Right cardiac atrium (tissue), 5 donors: ENCODE data around the gene PCBD2. TPM values are rescaled to one million over a fixed set of nuclear protein-coding genes. Genes with fewer than 3 reads are reported as not detected.
"Not testable (repeated sequence)": the region's sequence is repeated elsewhere in the genome, so short reads cannot be mapped to it uniquely, and the experiment has no call there.

Experiments used
- ATAC-seq, 2 donors: fragments of 200-7000 bp; cut with Tn5 transposase; one replicate each; pipeline versions ENCODE4 v1.8.0 to v1.9.1; 2020; ENCODE audit warnings: moderate library complexity in 2 of 2, mild to moderate bottlenecking in 1 of 2
- DNase-seq, 3 donors: peaks; one replicate each; pipeline ENCODE4 v3.0.0-alpha.2; 2020
- H3K27ac ChIP-seq: one replicate; pipeline ENCODE4 v1.5.1; 2013; ENCODE audit warnings: mild to moderate bottlenecking, low read length, control low read depth, moderate library complexity
- H3K27me3 ChIP-seq: one replicate; pipeline ENCODE4 v1.6.1; 2013; ENCODE audit not compliant: control insufficient read depth, insufficient read depth
- H3K4me1 ChIP-seq: one replicate; pipeline ENCODE4 v1.6.1; 2013; ENCODE audit warnings: low read length; ENCODE audit not compliant: control insufficient read depth, insufficient read depth
- H3K4me3 ChIP-seq: one replicate; pipeline ENCODE4 v1.5.1; 2013; ENCODE audit warnings: low read length, control low read depth
- H3K9me3 ChIP-seq: one replicate; pipeline ENCODE4 v1.6.1; 2013; ENCODE audit warnings: low read length; ENCODE audit not compliant: control insufficient read depth
- WGBS: extraction: QIAGEN DNeasy Blood & Tissue Kit; methylation state at CpG from one replicate; pipeline ENCODE4 v1.1.7; 2013; 5-methylcytosine and 5-hydroxymethylcytosine counted together
- intact Hi-C, 4 donors: fragments of 100-400 bp; cut with DNase I; formaldehyde crosslinking; loops; one replicate each; pipeline versions ENCODE4 v1.11.0 to v1.14.0; 2022 to 2023
- polyA plus RNA-seq: library from polyadenylated mRNA; stranded (reverse); fragments of 200-250 nt; gene quantifications from one replicate; pipeline ENCODE4 v1.2.3, GENCODE V29; 2013
- total RNA-seq, 4 donors: library from RNA; stranded (reverse); fragmentation: NEBNext Ultra II Directional; extraction: Animal tissue kit (Norgen Biotek cat#: 25700); gene quantifications; one replicate each; pipeline ENCODE4 v1.2.1, GENCODE V29; 2021
- donor health status: healthy with polysubstance abuse.
- donor health status: DM: no; HTN: yes; CAD: no.
- donor health status: DM: no; HTN: no; CAD: no.
- donor health status: DM: no; HTN: yes; CAD: no; lungs with severe emphysema.
- donor health status: DM: yes; HTN: yes; CAD: no.

Gene PCBD2
- total and polyA plus RNA-seq, 5 donors, result 11.7 to 17.5 (median 14.6) TPM

DNA sequence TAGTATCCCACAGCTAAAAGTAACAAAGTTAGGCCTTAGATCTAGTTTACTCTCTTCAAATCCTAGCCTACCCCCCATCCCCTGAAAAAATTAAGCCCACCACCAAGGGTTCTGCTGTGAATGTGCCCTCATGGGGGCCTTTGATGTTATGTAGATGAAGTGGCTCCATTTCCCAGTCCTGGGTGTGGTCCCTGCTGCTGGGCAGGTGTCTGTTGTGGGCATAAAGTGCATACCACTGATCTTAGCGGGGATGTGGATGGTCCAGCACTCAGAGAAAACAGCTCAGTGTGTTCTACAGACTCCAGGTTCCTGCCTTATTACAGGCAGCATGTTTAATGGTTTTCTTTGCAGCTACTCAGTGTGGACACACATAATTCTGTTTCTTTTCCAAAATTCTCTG, 1.9 kb downstream of the PCBD2 start:
- ATAC-seq, result no peak

DNA sequence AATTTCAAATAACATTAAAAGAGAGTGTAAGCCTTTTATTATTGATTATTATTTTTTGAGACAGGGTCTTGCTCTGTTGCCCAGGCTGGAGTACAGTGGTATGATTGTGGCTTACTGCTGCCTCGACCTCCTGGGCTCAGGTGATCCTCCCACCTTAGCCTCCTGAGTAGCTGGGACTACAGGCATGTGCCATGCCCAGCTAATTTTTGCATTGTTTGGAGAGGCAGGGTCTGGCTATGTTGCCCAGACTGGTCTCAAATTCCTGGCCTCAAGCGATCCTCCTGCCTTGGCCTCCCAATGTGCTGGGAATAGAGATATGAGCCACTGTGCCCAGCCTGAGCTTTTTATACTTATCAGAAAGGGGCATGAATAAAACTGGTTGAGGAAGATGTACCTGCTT, 5.8 kb downstream of the PCBD2 start:
- intact Hi-C loops, result not testable (repeated sequence)

More for the DNA sequence above, 1.9 kb downstream of the PCBD2 start:
- Histone ChIP-seq H3K4me1 (no peaks in the 10 kb centered on the region), H3K27me3 (no peaks in the 10 kb centered on the region), H3K27ac (no peak overlapping the region), H3K4me3 (no peak overlapping the region), H3K9me3 (no peaks in the 10 kb centered on the region)
- intact Hi-C loops, result loop anchor here in 2 of 4 donors (5.0 to 10.0 kb wide), 3 partner anchors 62 to 170 kb away; partner anchors contain the start of genes C5orf24 (in 1 of the 2), CAMLG (in 1 of the 2) and DDX46 (in 1 of the 2)
- DNase-seq, result no peak
- whole genome bisulfite sequencing, result 98% methylated on average over 1 of the region's 1 CpG

DNA sequence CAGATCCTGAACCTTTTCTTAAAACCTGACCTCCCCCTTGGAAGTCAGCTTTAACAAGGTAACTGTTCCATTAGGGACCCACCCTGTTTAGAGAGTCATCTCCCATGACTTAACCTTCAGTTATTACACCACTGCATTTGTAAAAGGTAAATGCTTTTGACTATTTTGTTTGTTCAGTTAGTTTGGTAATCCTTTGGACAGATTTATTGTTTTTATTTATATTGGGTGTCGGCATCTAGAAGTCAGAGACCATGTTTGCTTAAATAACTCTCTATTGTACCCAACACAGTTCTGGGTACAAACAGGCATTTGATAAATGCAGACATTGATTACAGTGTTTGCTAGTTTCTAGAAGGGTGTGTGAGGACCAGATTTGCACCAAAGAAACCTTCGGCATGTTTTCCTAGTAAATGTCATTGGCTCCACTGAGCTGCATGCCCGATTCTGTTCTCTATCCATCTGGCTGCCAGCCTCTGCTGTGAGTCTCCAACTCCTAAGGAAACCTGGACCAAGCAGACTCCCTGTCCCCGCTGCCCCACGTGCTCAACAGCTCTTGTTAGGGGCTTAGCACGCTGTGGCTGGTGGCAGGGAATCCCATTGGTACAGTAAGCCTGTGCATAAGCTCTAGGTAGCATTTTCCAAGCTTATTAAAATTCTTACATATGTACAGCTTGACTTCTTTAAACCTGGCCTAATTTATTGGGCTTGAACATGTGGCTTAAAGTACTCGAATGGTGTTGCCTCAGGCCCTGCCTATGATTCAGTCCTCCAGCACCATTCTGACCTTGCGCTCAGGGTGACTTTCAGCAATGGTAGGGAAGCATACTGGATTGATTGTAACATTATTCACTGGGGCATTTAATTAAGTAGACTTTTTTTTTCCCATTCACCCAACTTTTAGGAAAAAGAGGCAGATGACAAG, 6.6 kb downstream of the PCBD2 start:
- Histone ChIP-seq H3K27me3 (no peaks in the 10 kb centered on the region), H3K4me3 (no peak overlapping the region), H3K4me1 (no peaks in the 10 kb centered on the region), H3K9me3 (no peaks in the 10 kb centered on the region), H3K27ac (no peak overlapping the region)
- no peak for DNase-seq
- intact Hi-C loops, result no loop called here
- 92% methylated on average over 8 of the region's 8 CpGs for WGBS
- no peak for ATAC-seq

More for the DNA sequence above, 5.8 kb downstream of the PCBD2 start:
- H3K27ac ChIP-seq, H3K9me3 ChIP-seq, DNase-seq, H3K27me3 ChIP-seq, ATAC-seq, H3K4me3 ChIP-seq, H3K4me1 ChIP-seq: not testable (repeated sequence)
- 98% methylated on average over 2 of the region's 2 CpGs for WGBS

DNA sequence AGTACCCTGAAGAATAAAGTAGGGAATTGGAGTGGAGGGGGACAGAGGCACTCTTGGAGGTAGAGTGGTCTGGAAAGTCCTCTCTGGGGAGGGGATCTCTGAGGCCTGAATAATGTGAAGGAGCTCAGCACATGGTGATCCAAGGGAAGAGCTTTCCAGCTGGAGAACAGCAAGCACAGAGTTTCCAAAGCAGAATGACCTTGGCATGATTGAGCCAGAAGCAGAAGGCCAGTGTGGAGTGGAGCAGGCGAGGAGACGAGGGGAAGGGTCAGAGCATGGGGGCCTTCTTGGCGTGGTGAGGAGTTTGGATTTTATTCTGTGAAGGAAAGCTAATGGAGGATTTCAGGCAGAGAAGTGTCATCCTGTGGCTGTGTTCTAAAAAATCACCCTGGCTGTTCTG, 8.3 kb downstream of the PCBD2 start:
- Histone ChIP-seq H3K4me1 (no peaks in the 10 kb centered on the region), H3K27ac (no peak overlapping the region), H3K27me3 (no peaks in the 10 kb centered on the region), H3K4me3 (no peak overlapping the region), H3K9me3 (no peaks in the 10 kb centered on the region)
- ATAC-seq (no peak), DNase-seq (no peak)
- 81% methylated on average over 3 of the region's 3 CpGs for WGBS
- intact Hi-C loops, result no loop called here

DNA sequence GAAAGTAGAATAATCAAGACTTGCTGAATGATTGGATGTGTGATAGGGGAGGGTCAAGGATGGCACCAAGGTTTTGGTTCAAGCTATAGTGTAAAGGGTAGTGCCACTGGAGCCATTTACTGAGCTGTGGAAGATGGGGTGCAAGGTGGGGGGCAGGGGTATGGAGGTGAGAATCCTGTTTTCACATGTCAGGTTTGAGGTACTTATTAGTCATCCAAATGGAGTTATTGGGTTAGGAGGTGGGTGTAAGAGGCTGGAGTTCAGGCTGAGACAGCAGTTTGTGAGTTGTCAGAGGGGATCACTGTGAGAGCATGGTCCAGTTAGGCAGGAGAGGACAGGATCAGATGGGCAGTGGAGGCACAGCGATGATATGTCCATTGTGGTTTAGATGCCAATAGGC, 8.9 kb downstream of the PCBD2 start:
- no peak for DNase-seq
- no peaks in the 10 kb centered on the region for H3K27me3 ChIP-seq
- H3K27ac ChIP-seq, result no peak overlapping the region
- intact Hi-C loops, result no loop called here
- ATAC-seq, result no peak
- H3K4me3 ChIP-seq, result no peak overlapping the region
- no peaks in the 10 kb centered on the region for H3K4me1 ChIP-seq
- no peaks in the 10 kb centered on the region for H3K9me3 ChIP-seq
- 98% methylated on average over 1 of the region's 1 CpG for WGBS

DNA sequence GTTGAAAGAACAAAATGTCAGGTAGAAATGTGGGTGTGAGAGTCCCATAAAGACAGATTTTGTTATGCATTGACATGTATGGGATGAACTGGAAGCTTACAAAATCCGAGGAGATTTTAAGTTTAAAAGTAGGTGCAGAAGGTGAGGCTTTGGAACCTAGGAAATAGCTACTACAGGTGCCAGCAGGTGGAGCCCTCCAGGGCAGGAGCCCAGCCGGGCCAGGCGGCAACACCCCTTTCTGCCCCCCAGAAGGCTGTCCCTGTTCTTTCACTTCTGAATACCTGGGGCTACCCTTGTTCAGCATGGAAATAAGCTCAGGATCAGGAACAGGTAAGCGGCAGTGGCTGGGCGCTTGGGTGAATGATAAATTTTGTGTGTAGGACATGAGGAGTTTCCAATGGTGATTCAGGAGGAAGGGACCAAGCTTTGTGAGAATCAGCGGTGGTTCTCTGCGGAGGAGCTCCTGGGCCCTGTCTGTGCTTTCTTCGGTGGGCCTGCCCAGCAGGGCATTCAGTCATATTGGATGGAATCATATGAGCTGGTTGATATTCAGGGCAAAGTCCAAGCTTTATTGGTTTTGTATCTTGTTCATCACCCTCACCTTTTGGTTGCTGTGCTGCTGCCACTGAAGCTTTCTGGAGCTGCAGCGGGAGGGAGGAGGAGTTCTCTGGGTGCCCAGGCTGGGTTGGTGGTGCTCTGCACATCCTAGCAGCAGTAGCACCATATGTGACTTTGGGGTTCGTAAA, 12.3 kb downstream of the PCBD2 start:
- Histone ChIP-seq H3K9me3 (no peaks in the 10 kb centered on the region), H3K4me1 (no peaks in the 10 kb centered on the region), H3K27ac (no peak overlapping the region), H3K4me3 (no peak overlapping the region), H3K27me3 (no peaks in the 10 kb centered on the region)
- 94% methylated on average over 10 of the region's 10 CpGs for WGBS
- intact Hi-C loops, result no loop called here
- no peak for ATAC-seq
- no peak for DNase-seq

DNA sequence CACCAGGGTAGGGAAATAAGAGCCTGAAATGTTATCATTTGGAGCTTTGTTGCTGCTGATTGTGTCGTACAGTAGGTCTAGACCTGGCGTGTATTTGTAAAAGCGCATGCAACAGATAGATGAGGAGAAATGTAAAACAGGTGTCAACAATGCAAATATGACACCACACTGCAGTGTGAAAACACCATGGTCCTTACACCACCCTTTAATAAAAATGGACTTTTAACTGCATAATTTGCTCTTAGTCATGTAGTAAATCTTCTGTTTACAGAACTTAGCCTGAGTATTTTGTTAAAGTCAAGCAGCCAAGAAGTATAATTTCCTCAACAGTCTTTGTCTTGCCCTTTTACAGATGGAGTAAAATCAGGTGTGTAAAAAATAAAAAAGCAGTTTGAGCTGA, 13.9 kb downstream of the PCBD2 start:
- Histone ChIP-seq H3K4me1 (no peaks in the 10 kb centered on the region), H3K27ac (no peak overlapping the region), H3K4me3 (no peak overlapping the region), H3K27me3 (no peaks in the 10 kb centered on the region), H3K9me3 (no peaks in the 10 kb centered on the region)
- WGBS, result 94% methylated on average over 3 of the region's 3 CpGs
- DNase-seq (no peak), ATAC-seq (no peak)
- intact Hi-C loops, result no loop called here

DNA sequence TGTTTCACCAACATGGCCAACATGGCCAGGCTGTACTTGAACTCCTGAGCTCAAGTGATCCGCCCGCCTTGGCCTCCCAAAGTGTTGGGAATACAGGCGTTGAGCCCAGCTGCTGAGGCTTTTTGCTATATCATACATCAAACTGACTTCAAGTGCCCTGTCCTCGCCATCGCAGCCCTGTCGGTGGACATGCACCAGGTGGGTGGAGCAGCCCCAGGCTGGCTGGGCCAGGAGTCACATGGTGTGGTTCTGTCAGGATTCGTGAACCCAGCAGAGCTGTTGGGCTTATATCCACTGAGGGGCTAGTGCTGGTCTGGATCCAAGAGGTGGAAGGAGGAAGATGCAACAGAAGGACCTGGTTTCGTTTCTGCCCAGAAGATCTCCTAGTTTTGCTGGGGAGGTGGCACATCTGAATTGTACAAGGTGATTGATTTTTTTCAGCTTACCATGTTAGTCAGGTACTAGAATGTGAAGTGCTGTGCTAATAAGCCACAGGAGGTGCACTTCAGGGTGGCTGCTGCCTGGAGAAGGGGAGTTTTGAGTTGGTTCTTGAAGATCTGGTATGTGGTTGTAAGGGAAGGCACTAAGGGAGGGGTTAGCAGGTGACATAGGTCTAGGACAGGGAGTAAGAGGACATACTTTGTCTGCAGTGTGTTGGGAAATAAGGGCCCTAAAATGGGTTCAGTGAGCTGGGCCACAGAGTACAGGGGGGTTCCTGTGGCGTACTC, 16.1 kb downstream of the PCBD2 start:
- Histone ChIP-seq H3K4me1 (no peaks in the 10 kb centered on the region), H3K27me3 (no peaks in the 10 kb centered on the region), H3K9me3 (no peaks in the 10 kb centered on the region), H3K4me3 (no peak overlapping the region), H3K27ac (no peak overlapping the region)
- WGBS, result 87% methylated on average over 9 of the region's 9 CpGs
- ATAC-seq (no peak), DNase-seq (no peak)
- intact Hi-C loops, result no loop called here

DNA sequence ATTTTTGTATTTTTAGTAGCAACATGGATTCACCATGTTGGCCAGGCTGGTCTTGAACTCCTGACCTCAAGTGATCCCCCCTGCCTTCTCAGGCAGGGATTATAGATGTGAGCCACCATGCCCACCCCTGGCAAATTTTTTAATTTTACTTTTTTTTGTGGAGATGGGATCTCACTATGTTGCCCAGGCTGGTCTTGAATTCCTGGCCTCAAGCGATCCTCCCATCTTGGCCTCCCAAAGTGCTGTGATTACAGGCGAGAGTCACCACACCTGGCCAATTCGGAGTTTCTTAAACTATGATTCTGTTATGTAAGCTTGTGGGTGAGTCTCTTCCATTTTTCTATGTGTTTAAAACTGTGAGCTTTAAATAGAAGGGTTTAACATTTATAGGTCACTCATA, 27.6 kb downstream of the PCBD2 start:
- no peaks in the 10 kb centered on the region for H3K9me3 ChIP-seq
- no peaks in the 10 kb centered on the region for H3K4me1 ChIP-seq
- 99% methylated on average over 3 of the region's 3 CpGs for WGBS
- H3K4me3 ChIP-seq, result no peak overlapping the region
- DNase-seq (no peak), ATAC-seq (no peak)
- H3K27me3 ChIP-seq, result no peaks in the 10 kb centered on the region
- no peak overlapping the region for H3K27ac ChIP-seq
- intact Hi-C loops, result no loop called here

DNA sequence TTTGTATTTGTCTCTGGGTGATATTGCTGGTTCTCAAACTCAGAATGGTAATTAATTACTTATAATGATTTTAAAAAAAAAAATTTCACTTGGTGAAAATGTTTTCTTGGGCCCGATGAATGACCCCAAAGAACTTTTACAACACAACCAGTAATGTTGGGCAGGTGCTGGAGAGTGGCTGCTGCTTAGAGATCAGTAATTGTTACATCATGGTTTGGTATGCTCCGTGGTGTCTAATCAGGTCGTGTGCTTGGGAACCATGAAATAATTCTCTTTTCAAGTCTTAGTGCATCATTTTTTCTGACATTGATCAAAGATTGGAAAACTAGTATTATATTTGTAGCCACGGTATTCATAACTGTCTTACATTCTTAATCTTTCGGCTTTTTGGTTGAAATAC, 29.3 kb downstream of the PCBD2 start:
- Histone ChIP-seq H3K9me3 (no peaks in the 10 kb centered on the region), H3K27me3 (no peaks in the 10 kb centered on the region), H3K4me1 (no peaks in the 10 kb centered on the region), H3K27ac (no peak overlapping the region), H3K4me3 (no peak overlapping the region)
- DNase-seq, result no peak
- 95% methylated on average over 5 of the region's 5 CpGs for WGBS
- no peak for ATAC-seq
- intact Hi-C loops, result no loop called here
